ENCODE data around the gene TCERG1L.

Gene TCERG1L

DNA sequence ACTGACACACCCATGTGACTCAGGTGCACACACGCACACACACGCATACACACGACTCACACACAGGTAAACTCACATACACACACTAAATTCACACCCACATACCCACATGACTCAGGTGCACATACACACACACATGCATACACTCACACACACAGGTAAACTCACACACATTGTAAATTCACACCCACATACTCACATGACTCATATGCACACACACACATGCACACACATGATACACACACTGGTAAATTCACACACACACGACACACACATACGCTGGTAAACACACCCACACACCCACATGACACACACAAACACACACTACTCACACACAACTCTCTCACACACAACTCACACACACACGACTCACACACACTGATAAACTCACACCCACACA lies 63.6 kb downstream of the TCERG1L start:
- ChIA-PET CTCF (no interaction called here), POLR2A (no interaction called here)
- TF ChIP-seq, protein P1, sequence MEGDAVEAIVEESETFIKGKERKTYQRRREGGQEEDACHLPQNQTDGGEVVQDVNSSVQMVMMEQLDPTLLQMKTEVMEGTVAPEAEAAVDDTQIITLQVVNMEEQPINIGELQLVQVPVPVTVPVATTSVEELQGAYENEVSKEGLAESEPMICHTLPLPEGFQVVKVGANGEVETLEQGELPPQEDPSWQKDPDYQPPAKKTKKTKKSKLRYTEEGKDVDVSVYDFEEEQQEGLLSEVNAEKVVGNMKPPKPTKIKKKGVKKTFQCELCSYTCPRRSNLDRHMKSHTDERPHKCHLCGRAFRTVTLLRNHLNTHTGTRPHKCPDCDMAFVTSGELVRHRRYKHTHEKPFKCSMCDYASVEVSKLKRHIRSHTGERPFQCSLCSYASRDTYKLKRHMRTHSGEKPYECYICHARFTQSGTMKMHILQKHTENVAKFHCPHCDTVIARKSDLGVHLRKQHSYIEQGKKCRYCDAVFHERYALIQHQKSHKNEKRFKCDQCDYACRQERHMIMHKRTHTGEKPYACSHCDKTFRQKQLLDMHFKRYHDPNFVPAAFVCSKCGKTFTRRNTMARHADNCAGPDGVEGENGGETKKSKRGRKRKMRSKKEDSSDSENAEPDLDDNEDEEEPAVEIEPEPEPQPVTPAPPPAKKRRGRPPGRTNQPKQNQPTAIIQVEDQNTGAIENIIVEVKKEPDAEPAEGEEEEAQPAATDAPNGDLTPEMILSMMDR (IDR thresholded peaks at IDR 0.05; ENCODE audit: control extremely low read depth, extremely low read depth, low read depth, missing control alignments): no peak
- DNase-seq (ENCODE audit: extremely low spot score): no peak

- TF ChIP-seq, protein P1 (IDR thresholded peaks at IDR 0.05; ENCODE audit: control extremely low read depth, extremely low read depth, low read depth, missing control alignments): no peak
- no peak for DNase-seq (ENCODE audit: extremely low spot score)
- ChIA-PET POLR2A (no interaction called here), CTCF (no interaction called here)
These were observed 64.7 kb downstream of the TCERG1L start for GRCh38 chr10:131246775-131247174.

GRCh38 chr10:131246089-131246488 lies 65.4 kb downstream of the TCERG1L start:
- ChIA-PET POLR2A (no interaction called here), CTCF (no interaction called here)
- TF ChIP-seq, protein P1 (IDR thresholded peaks at IDR 0.05; ENCODE audit: control extremely low read depth, extremely low read depth, low read depth, missing control alignments): no peak
- no peak for DNase-seq (ENCODE audit: extremely low spot score)

GRCh38 chr10:131245475-131246059 lies 66.0 kb downstream of the TCERG1L start:
- TF ChIP-seq, protein P1 (IDR thresholded peaks at IDR 0.05; ENCODE audit: control extremely low read depth, extremely low read depth, low read depth, missing control alignments): no peak
- no peak for DNase-seq (ENCODE audit: extremely low spot score)
- ChIA-PET CTCF (no interaction called here), POLR2A (no interaction called here)

DNA sequence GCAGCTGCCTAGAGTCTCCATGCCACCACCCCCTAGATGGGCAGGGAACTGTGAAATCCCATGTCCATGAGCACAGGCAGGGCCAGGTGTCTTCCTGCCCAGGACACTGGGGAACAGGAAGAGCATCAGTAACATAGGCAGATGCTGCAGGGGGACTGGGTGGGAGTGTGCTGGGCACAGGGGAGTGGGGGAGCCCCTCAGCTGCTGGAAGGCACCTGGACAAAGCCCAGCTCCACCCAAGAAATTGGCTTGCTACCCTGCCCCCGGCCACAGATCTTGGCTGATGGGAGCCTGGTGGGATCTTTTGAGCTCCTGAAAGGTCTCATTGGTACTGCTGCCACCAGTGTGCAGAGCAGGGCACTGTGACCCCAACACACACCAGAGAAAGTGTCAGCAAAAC lies 66.7 kb downstream of the TCERG1L start:
- POLR2A ChIA-PET: no interaction called here
- no peak for DNase-seq (ENCODE audit: extremely low spot score)
- CTCF ChIA-PET: interaction anchor here (1.3 kb wide), 1 partner anchor 13 kb away, joined by 3 read pairs; no protein-coding TSS in a partner anchor
- TF ChIP-seq, protein P1 (IDR thresholded peaks at IDR 0.05; ENCODE audit: control extremely low read depth, extremely low read depth, low read depth, missing control alignments): no peak

DNA sequence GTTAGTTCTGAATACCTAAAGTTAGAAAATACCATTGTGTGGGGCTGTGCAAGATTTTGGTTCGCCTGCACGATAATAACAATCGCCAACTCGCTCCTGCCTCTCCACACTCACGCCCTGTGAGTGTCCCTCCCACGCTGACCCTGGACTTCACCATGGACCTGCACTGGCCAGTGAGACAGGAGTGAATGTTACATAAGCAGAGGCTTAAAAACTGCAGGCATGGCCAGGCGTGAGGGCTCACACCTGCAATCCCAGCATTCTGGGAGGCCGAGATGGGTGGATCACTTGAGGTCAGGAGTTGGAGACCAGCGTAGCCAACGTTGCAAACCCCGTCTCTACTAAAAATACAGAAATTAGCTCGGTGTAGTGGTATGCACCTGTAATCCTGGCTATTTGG lies 68.4 kb downstream of the TCERG1L start:
- POLR2A ChIA-PET: no interaction called here
- CTCF ChIA-PET: no interaction called here
- no peak for DNase-seq (ENCODE audit: extremely low spot score)

More for the DNA sequence above, 68.4 kb downstream of the TCERG1L start:
- TF ChIP-seq, protein P1 (IDR thresholded peaks at IDR 0.05; ENCODE audit: control extremely low read depth, extremely low read depth, low read depth, missing control alignments): no peak
